Stimulated activated CD4-positive, alpha-beta T cell treated with anti-CD3 and anti-CD28 coated beads, Interleukin-2, amount 100 ng/mL, for 24 hours (primary cell): ENCODE measurements around the gene GCNT1.
"Not testable (repeated sequence)": the region's sequence is repeated elsewhere in the genome, so short reads cannot be mapped to it uniquely, and the experiment has no call there.

Experiments
- DNase-seq, 2 donors: peaks; one replicate each; pipeline ENCODE4 v3.0.0-alpha.2; 2020

Gene GCNT1

DNA sequence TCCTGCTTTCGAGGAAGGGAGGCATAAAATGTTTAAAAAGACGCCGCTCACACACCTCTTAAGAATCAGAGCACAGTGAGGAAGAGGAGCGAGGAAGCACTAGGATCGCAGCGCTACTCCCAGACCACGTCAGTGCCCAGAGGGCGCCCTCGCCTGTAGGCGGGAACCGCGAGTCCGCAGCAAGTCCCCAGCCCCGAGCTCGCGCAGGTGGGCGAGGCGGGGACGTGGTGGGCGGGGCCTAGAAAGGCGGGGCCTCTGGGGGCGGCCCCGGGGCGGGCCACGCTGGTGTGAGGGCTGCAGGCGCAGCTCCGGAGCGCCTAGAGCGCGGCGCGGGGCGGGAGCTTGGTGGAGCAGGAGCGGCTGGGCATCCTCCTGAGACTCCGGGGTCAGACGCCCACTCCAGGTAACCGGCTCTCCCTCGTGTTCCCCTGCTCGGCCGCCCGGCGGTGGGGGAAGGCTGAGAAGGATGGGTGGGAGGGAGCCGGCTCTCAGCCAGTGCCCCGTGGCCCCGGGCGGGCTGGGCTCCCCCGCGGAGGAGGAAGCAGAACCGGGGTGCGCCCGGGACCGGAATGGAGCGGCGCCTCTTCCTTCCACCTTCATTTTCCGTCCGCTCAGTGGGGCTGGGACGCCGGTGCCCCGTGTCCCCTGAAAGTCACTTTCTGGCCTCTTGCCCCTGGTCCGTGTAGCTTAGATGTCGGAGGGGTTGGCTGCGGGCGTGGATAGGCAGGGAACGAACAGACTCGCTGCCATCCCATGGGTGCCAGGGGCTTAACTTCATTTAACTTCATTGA is at the start of gene GCNT1:
GCNT1 (plus strand) TSS at position 280 of the 791 bp plus-strand sequence. CDS start 43,200 bp downstream, outside the sequence.
- DNase-seq, result peak; percentile 88 to 96

DNA sequence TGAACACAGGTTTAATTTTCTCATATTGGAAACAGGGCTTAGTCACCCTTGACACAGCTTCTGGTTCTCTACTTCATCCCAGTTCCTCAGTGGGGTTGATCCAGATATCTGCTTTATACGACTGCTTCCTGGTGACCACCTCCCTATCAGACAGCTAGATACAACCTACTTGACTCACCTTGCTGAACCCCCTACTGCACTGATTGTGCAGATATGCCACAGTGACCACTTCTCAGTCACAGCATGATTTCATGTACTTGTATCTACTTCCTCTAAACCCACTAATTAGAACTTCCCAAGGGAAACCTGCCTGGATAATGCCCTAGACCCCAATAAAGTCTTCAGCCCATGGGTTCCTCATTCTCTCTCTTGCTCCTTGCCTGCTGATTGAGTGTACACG is 46.3 kb upstream of the GCNT1 start:
- DNase-seq, result no peak

DNA sequence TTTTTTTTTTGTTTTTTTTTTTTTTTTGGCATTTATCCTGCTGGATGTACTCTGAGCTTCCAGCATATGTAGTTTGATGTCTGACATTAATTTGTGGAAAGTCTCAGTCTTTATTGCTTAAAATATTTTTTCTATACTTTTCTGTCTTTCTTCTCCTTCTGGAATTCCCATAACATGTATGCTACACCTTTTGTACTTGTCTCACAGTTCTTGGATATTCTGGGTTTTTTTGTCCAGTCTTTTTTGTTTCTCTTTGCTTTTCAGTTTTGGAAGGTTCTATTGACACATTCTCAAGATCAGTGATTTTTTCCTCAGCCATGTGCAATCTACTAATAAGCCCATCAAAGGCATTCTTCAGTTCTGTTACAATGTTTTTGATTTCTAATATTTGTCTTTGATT is 45.3 kb upstream of the GCNT1 start:
- DNase-seq, result no peak

DNA sequence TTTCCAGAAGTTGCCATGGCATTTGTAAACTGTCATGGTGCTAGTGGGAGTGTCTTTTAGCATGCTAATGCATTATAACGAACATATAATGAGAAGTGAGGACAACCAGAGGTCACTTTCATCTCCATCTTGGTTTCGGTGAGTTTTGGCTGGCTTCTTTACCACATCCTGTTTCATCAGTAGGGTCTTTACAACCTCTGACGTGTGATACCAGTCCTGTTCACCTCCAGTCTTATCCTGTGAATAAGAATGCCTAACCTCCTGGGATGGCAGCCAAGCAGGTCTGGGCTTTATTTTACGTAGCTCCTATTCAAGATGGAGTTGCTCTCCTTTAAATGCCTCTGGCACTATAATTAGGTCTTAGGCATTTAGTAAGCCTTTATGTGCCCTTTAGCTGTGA is 44.3 kb upstream of the GCNT1 start:
- DNase-seq, result no peak

DNA sequence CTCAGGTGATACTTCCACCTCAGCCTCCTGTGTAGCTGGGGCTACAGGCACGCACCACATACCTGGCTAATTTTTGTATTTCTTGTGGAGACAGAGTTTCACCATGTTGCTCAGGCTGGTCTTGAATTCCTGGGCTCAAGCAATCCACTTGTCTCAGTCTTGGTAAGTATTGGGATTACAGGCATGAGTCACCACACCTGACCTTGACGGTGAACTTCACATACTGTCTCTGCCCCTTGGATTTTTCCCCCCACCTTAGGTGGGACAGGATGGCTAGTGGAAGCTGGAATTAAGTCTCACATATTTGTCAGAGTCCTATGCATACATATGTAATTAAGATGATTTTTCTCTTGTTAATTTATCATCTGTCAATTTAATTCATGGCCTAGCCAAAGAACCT is 43.8 kb upstream of the GCNT1 start:
- DNase-seq, result no peak

DNA sequence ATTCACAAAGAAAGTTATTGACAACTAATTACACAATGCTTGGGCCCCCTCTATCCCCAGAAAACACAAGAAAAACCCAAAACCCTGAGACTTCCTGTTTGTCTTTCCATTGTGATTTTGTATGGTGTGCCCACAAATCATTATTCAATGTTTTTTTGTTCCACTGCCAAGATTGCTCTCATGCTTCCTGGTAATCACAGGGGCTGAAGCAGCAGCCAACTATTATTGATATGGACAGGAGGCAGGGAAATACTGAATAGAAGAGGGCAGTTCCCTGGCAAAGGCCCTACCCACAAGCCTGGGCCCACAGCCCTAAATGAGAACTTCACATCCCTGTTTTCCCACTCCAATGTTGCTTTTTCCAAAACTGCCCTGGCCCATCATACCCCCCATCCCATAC is 43.3 kb upstream of the GCNT1 start:
- DNase-seq, result no peak

DNA sequence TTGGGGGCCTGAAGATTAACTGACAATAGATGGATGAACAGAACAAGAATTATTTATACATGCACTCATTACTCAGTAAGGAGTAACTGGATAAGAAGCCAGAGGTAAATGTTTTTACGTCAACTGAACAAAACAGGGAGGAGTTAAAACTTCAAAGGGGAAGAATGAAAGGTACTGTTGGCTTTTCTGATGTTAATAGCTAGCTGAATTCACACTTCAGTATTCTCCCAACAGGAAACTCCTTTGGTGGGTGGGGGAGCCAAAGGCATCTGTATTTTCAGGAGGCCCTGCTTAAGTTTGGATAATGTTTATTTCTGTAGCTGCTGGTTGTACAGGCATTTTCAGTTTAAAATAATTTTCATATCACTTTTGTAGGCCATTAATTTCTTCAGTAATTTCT is 41.6 kb upstream of the GCNT1 start:
- DNase-seq, result no peak

DNA sequence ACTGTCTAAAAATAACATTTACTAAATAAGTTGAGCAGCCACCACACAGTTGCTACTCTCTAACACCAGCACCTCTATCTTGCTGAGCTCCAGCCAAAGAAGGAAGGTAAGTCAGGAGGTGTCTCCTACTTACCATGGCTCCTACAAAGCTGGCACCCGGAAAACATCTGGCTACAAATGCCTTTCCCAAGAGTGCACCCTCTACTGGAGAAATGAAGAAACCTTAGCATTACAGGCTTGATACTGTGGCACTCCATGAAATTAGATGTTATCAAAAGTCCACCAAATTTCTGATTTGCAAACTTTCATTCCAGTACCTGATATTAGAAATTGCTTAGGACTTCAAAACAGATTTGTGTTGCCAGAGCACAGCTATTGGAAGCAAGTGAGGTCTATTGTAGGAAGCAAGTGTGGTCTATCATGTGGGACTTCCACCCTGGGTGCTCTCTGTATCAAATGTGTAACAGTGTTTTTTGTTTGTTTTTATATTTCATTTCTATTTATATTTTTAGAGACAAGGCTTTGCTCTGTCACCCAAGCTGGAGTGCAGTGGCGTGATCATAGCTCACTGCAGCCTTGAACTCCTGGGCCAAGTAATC is 39.1 kb upstream of the GCNT1 start:
- no peak for DNase-seq

DNA sequence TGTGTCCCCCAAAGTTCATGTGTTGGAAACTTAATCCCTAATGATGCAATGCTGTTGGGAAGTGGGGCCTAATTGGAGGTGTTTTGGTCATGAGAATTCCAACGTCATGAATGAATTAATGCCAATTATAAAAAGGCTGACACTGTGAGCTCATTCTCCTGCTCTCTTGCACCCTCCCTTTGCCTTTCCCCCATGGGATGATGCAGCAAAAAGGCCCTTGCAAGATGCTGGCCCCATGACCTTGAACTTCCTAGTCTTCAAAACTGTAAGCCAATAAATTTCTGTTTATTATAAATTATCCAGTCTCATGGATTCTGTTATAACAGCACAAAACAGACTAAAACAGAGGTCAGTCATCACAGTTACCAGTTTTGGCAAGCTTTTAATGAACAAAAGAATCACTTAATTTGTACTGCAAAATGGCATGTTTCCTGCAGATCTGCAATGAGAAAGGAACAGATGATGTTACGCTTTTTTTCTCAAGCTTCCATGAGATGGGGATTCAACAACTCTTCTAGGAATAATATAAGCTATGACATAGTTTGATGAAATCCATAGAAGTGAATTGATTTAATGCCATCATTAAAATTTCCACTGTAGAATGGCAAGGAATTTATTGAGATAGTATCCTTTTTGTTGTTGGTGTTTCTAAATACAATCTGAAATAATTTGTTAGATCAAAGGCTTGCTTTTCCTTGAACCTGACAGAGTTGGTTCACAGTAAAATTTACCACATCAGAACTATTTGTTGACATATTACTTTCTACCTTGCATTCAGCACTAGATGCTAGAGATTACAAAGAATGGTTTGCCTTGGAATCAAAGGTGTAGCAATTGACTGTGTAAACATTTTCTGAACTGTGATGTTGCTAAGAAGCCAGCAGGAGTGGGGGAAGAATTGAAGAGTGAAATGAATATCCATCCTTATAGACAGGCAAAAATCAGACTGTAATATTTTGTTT is 35.5 kb upstream of the GCNT1 start:
- no peak for DNase-seq

DNA sequence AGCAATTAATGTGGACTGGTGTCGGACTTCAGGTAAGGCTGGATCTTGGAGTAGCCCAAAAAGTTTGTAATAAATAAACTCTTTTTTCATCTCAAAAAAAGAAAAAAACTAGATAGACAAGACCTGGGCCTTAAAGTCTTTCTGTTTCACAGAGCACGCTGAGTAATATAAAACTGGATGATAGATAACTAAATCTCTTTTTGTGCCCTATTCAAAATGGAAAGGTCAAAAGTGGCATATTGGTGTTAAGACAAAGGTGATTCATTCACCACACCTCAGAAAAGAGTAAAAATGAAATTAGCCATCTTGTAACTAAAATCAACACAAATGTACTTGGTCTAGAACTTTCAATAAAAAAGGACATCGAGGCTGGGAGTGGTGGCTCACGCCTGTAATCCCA is 34.5 kb upstream of the GCNT1 start:
- no peak for DNase-seq

DNA sequence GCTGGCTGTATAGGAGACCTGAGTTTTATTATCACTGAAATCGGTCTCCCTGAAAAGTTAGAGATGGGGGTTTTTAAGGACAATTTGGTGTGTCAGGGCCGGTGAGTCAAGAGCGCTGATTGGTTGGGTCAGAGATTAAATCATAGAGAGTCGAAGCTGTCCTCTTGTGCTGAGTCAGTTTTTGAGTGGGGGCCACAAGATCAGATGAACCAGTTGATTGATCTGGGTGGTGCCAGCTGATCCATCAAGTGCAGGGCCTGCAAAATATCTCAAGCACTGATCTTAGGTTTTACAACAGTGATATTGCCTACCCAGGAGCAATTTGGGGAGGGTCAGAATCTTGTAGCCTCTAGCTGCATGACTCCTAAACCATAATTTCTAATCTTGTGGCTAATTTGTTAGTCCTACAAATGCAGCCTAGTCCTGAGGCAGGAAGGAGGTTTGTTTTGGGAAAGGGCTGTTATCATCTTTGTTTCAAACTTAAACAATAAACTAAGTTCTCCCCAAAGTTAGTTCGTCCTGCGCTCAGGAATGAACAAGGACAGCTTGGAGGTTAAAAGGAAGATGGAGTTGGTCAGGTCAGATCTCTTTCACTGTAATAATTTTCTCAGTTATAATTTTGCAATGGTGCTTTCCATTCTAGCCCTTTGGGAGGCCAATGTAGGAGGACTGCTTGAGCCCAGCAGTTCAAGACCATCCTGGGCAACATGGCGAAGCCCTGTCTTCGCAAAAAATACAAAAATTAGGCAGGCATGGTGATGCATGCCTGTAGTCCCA is 33.1 kb upstream of the GCNT1 start:
- DNase-seq, result no peak

DNA sequence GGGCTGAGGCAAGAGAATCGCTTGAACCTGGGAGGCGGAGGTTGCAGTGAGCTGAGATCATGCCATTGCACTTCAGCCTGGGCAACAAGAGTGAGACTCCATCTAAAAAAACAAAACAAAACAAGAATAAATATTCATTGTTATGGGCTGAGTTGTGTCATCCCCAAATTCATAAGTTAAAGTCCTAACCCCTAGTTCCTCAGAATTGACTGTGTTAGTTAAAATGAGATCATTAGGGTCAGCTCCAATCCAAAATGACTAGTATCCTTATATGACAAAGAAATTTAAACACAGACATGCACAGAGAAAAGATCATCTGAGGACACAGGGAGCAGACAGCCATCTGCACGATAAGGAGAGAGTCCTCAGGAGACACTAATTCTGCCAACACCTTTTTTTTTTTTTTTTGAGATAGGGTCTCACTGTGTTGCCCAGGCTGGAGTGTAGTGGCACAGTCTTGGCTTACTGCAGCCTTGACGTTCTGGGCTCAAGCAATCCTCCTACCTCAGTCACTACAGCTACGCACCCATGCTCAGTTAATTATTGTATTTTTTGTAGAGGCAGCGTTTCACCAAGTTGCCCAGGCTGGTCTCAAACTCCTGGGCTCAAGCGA is 32.1 kb upstream of the GCNT1 start:
- DNase-seq, result no peak

DNA sequence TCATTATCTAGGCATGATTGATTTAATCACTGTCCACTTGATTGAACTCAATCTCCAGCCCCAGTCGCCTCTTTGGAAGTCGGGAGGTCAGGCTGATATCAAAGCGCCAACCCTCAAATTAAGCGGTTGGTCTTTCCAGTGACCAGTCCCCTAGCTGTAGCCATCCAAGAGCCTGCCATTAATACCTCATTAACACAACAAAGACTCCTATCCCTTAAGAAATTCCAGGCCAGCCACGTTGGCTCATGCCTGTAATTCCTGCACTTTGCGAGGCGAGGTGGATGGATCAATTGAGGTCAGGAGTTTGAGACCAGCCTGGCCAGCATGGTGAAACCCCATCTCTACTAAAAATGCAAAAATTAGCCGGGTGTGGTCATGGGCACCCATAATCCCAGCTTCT is 27.4 kb upstream of the GCNT1 start:
- DNase-seq, result no peak

DNA sequence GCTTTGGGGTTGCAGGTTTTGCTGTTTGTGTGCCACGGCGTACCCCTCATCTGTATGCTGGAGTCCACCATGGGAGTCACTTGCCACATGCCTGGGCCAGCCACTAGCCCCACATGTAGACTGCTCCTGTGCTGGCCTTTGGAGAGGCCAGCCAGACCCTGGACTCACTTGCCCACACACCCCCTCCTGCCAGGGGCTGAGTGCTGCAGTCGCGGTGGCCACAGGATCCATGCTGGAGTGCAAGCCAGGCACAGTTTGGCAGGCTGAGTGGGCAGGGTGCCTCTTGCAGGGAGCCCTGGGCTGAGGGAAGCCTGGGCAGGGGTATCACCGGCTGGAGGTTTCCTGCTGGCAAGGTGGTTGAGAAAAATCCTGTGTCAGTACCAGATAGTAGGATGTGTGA is 25.6 kb upstream of the GCNT1 start:
- DNase-seq, result no peak

DNA sequence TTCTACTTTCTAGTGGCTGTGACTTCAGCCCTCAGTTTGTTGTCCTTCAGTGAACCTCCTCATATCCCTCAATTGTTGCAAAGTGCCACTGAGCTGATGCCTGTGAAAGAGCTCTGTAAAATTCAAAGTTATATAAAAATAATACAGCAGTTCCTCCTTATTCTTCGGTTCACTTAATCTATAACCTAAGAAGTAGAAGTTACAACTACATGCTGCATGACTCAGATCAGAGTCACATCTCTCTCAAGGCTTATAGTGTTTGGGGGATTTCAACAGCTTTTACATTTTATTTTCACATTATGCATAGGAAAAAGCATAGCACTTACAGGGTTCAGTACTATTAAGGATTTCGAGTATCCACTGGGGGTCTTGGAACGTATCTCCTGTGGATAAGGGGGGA is 25.1 kb upstream of the GCNT1 start:
- no peak for DNase-seq

DNA sequence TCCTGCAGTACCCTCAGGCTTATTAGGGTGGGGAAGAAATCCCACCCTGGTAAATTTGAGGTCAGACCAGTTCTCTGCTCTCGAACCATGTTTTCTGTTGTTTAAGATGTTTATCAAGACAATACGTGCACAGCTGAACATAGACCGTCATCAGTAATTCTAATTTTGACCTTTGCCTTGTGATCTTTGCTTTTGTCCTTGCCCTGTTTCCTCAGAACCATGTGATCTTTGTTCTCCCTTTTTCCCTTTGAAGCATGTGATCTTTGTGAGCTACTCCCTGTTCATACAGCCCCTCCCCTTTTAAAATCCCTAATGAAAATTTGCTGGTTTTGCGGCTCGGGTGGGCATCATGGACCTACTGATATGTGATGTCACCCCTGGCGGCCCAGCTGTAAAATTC is 24.1 kb upstream of the GCNT1 start:
- DNase-seq, result not testable (repeated sequence)

DNA sequence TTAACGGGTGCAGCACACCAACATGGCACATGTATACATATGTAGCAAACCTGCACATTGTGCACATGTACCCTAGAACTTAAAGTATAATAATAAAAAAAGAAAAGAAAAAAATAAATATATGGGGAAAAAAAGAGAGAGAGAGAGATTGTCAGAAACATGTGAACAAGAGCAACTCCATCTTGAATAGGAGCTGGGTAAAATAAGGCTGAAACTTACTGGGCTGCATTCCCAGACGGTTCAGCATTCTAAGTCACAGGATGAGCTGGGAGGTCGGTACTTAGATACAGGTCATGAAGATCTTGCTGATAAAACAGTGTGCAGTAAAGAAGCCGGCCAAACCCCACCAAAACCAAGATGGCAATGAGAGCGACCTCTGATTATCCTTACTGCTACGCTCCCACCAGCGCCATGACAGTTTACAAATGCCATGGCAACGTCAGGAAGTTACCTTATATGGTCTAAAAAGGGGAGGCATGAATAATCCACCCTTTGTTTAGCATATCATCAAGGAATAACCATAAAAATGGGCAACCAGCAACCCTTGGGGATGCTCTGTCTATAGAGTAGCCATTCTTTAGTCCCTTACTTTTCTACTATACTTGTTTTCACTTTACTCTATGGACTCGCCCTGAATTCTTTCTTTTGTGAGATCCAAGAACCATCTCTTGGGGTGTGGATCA is 21.8 kb upstream of the GCNT1 start:
- not testable (repeated sequence) for DNase-seq

DNA sequence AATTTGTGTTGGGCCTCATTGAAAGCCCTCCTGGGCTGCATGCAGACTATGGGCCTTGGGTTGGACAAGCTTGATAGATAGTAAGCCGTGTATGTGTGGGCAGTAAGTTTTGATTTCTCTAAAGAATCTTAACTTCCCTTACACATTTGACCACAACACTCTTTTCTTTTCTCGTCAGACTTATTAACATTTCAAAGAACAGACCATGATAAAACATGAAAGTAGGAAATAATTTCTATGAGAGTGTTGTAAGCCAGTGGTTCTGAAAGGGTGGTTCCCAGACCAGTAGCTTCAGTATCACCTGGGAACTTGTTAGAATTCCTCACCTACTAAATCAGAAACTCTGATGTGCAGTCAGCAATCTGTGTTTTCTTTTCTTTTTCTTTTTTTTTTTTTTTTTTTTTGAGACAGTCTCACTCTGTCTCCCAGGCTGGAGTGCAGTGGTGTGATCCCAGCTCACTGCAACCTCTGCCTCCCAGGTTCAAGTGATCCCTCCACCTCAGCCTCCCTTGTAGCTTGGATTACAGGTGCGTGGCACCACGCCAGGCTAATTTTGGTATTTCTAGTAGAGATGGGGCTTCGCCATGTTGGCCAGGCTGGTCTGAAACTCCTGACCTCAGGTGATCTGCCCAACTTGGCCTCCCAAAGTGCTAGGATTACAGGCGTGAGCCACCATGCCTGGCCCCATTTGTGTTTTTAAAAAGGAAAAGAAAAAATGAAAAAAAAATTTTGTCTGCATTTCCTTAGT is 20.0 kb upstream of the GCNT1 start:
- peak in 1 of 2 donors; percentile 28 for DNase-seq

DNA sequence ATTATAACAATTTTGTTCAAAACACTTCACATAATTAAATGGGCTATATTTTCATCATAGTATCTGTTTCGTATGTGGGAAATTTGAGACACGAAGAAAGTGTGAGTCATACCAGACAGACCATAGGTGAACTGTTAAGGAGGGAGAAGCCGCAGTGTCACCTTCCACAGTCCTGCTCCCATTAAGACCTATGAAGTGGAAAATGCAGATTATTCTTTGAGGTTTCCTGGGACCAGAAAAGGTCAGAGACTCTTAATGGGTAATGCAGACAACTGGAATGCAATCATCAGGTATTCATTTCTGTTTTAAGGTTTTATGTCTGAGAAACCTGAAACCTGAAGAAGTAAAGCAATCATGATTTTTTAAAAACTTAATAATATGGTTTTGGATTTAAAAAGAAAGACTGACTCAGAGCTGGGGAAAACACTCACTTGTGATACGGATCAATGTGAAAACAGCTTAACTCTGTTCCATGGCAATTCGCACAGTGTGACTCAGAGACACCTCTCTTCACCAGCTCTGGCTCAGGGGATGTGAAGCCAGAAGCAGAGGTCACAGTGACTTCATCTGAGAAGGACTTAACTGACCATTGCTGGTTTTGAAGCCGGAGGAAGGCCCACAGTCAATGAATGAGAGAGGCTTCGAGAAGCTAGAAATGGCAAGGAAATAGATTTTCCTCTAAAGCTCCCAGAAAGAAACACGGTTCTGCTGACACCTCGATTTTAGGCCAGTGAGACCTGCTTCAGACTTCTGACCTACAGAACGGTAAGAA is 17.2 kb upstream of the GCNT1 start:
- peak; percentile 44 to 53 for DNase-seq

DNA sequence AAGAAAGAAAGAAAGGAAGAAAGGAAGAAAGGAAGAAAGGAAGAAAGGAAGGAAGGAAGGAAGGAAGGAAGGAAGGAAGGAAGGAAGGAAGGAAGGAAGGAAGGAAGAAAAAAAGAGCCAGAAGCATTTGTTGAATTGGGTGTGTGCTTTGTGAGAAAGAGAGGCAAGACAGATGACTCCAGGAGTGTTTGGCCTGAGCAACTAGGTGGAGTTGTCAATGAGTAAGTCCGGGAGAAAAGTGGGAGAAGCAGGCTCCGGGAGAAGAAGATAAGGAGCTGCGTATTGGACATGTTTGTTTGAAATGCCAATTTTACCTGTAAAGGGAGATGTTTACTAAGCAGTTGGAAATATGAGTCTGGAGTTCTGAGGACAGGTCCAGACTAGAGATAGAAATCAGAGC is 15.1 kb upstream of the GCNT1 start:
- DNase-seq, result no peak
